A549 (cell line): ENCODE measurements around the gene SOS2.

Experiments
- CTCF ChIP-seq: fragments of >200 bp; sonication (Bioruptor Twin); formaldehyde crosslinking; IDR thresholded peaks from 3 replicates; pipeline ENCODE4 v1.5.1; 2016
- JUNB ChIP-seq: fragments of >200 bp; sonication (Bioruptor Twin); formaldehyde crosslinking; IDR thresholded peaks from 2 replicates; pipeline ENCODE4 v1.6.1; 2016
- KDM5A ChIP-seq: fragments of 200-600 bp; sonication (generic); IDR thresholded peaks from 2 replicates; pipeline ENCODE4 v1.6.1; 2016; ENCODE audit warnings: antibody characterized with exemption, mild to moderate bottlenecking
- RCOR1 ChIP-seq: fragments of 150-350 bp; IDR thresholded peaks from 2 replicates; pipeline ENCODE4 v1.6.1; 2014; ENCODE audit warnings: antibody characterized with exemption, low read length, low read depth
- SMC3 ChIP-seq: fragments of >200 bp; sonication (Bioruptor Twin); formaldehyde crosslinking; IDR thresholded peaks from 3 replicates; pipeline ENCODE4 v1.6.1; 2018; ENCODE audit warnings: inconsistent platforms
- ZFP36 ChIP-seq: fragments of 450-650 bp; IDR thresholded peaks from 2 replicates; pipeline ENCODE4 v1.6.1; 2014; ENCODE audit warnings: borderline replicate concordance; ENCODE audit not compliant: partially characterized antibody
- TF ChIP-seq, protein P1 (sequence below): fragments of 450-650 bp; IDR thresholded peaks from 2 replicates; pipeline ENCODE4 v1.6.1; 2014; ENCODE audit warnings: antibody characterized with exemption

- TF ChIP-seq CTCF, result no peak
- TF ChIP-seq, protein P1, sequence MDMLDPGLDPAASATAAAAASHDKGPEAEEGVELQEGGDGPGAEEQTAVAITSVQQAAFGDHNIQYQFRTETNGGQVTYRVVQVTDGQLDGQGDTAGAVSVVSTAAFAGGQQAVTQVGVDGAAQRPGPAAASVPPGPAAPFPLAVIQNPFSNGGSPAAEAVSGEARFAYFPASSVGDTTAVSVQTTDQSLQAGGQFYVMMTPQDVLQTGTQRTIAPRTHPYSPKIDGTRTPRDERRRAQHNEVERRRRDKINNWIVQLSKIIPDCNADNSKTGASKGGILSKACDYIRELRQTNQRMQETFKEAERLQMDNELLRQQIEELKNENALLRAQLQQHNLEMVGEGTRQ, result no peak
- TF ChIP-seq JUNB, result no peak
- TF ChIP-seq SMC3, result no peak
- TF ChIP-seq KDM5A, result no peak
- TF ChIP-seq ZFP36, result no peak
- TF ChIP-seq RCOR1, result no peak
Observed at GRCh38 chr14:50127802-50128201, 103.6 kb downstream of the SOS2 start.
